ENCODE data around the gene ASB16. TPM values are rescaled to one million over a fixed set of nuclear protein-coding genes. Genes with fewer than 3 reads are reported as not detected.

Gene ASB16
- polyA plus RNA-seq, 1 experiment: not detected

- Histone ChIP-seq H3K27me3 (ENCODE audit: control insufficient read depth, insufficient read depth, low read length) (no peaks in the 10 kb centered on the region), H3K4me3 (ENCODE audit: low read depth, low read length) (peak overlapping the region; percentile 83), H3K9me3 (ENCODE audit: control insufficient read depth, insufficient read depth, low read length) (no peaks in the 10 kb centered on the region; the same call in 1 of the 2 replicates), H3K27ac (ENCODE audit: low read depth, low read length) (peak overlapping the region; percentile 47)
- CTCF ChIA-PET: interaction anchor here (0.6 to 1.6 kb wide), 5 partner anchors 9 to 493 kb away, joined by 3 to 11 read pairs (median 4); no protein-coding TSS in a partner anchor
- peak; percentile 75 for DNase-seq (ENCODE audit: low read depth, low spot score)
- POLR2A ChIA-PET: interaction anchor here (0.6 to 1.7 kb wide), 7 partner anchors 14 to 1085 kb away, joined by 3 to 8 read pairs (median 4); partner anchors contain the start of genes FAM171A2, GRN and TMUB2
- TF ChIP-seq CTCF (IDR thresholded peaks at IDR 0.05; ENCODE audit: low read depth, low read length): peak; percentile 52
Observed at GRCh38 chr17:44218344-44219107, 48.0 kb downstream of the ASB16 start.

- ChIA-PET CTCF (interaction anchor here (0.6 kb wide), 1 partner anchor 11 kb away, joined by 3 read pairs; no protein-coding TSS in a partner anchor), POLR2A (interaction anchor here (0.8 to 3.5 kb wide), 3 partner anchors 8 to 105 kb away, joined by 3 to 11 read pairs (median 8); partner anchors contain the start of genes SLC25A39 and TMUB2)
- TF ChIP-seq CTCF (IDR thresholded peaks at IDR 0.05; ENCODE audit: low read depth, low read length): peak; percentile 29; the same call in 1 of the 2 replicates
- no peaks in the 10 kb centered on the region; the same call in 1 of the 2 replicates for H3K9me3 ChIP-seq (ENCODE audit: control insufficient read depth, insufficient read depth, low read length)
- H3K4me3 ChIP-seq (ENCODE audit: low read depth, low read length): peak overlapping the region; percentile 83
- no peaks in the 10 kb centered on the region for H3K27me3 ChIP-seq (ENCODE audit: control insufficient read depth, insufficient read depth, low read length)
- no peak overlapping the region for H3K27ac ChIP-seq (ENCODE audit: low read depth, low read length)
- no peak for DNase-seq (ENCODE audit: low read depth, low spot score)
Observed at GRCh38 chr17:44219108-44219615, 48.7 kb downstream of the ASB16 start.

- TF ChIP-seq CTCF (IDR thresholded peaks at IDR 0.05; ENCODE audit: low read depth, low read length): no peak
- Histone ChIP-seq H3K9me3 (ENCODE audit: control insufficient read depth, insufficient read depth, low read length) (no peaks in the 10 kb centered on the region; the same call in 1 of the 2 replicates), H3K4me3 (ENCODE audit: low read depth, low read length) (peak within 1 kb of the TSS; percentile 83), H3K27me3 (ENCODE audit: control insufficient read depth, insufficient read depth, low read length) (no peaks in the 10 kb centered on the region), H3K27ac (ENCODE audit: low read depth, low read length) (peak within 1 kb of the TSS; percentile 61)
- POLR2A ChIA-PET: interaction anchor here (0.8 to 3.5 kb wide), 4 partner anchors 9 to 105 kb away, joined by 3 to 11 read pairs (median 7); partner anchors contain the start of genes SLC25A39 and TMUB2
- DNase-seq (ENCODE audit: low read depth, low spot score): no peak
- CTCF ChIA-PET: interaction anchor here (0.6 to 1.0 kb wide), 3 partner anchors 10 to 382 kb away, joined by 3 to 5 read pairs (median 3); no protein-coding TSS in a partner anchor
Observed at GRCh38 chr17:44219616-44220212, 49.2 kb downstream of the ASB16 start, which contains the start of gene UBTF. Gene UBTF, minus strand, starts transcription at chr17:44219675. Its CDS starts 1,446 bp downstream, at chr17:44218229.

GRCh38 chr17:44220213-44221083, 49.9 kb downstream of the ASB16 start:
- Histone ChIP-seq H3K9me3 (ENCODE audit: control insufficient read depth, insufficient read depth, low read length) (no peaks in the 10 kb centered on the region; the same call in 1 of the 2 replicates), H3K4me3 (ENCODE audit: low read depth, low read length) (peak overlapping the region; percentile 83), H3K27me3 (ENCODE audit: control insufficient read depth, insufficient read depth, low read length) (no peaks in the 10 kb centered on the region), H3K27ac (ENCODE audit: low read depth, low read length) (peak overlapping the region; percentile 61)
- CTCF ChIA-PET: interaction anchor here (0.6 to 1.4 kb wide), 4 partner anchors 11 to 381 kb away, joined by 3 to 16 read pairs (median 5); no protein-coding TSS in a partner anchor
- no peak for TF ChIP-seq CTCF (IDR thresholded peaks at IDR 0.05; ENCODE audit: low read depth, low read length)
- DNase-seq (ENCODE audit: low read depth, low spot score): no peak
- POLR2A ChIA-PET: interaction anchor here (0.6 to 3.5 kb wide), 10 partner anchors 10 to 1555 kb away, joined by 3 to 11 read pairs (median 4); partner anchors contain the start of genes SLC25A39 and TMUB2
